Liver (tissue), 9 donors: ENCODE data around the gene DCAF8L2. TPM values are rescaled to one million over a fixed set of nuclear protein-coding genes. Genes with fewer than 3 reads are reported as not detected.

ENCODE experiments used
- DNase-seq: peaks from one replicate; pipeline ENCODE4 v3.0.0-alpha.2; 2017; ENCODE audit warnings: low spot score
- H3K27ac ChIP-seq, 2 donors: one replicate each; pipeline ENCODE4 v1.7.0; 2013; ENCODE audit warnings: inconsistent platforms in 2 of 2, low read length in 2 of 2, control low read depth in 1 of 2, low read depth in 1 of 2, mild to moderate bottlenecking in 1 of 2
- H3K27me3 ChIP-seq, 4 donors: one replicate each; pipeline versions ENCODE4 v1.6.1 to v1.7.0; 2013; ENCODE audit warnings: low read length in 3 of 4, inconsistent platforms in 1 of 4, mild to moderate bottlenecking in 1 of 4, moderate library complexity in 1 of 4; ENCODE audit not compliant: control insufficient read depth in 4 of 4, insufficient read depth in 4 of 4
- H3K36me3 ChIP-seq, 4 donors: one replicate each; pipeline versions ENCODE4 v1.6.1 to v1.7.0; 2013; ENCODE audit warnings: low read length in 3 of 4, mild to moderate bottlenecking in 3 of 4, low read depth in 1 of 4, moderate library complexity in 1 of 4; ENCODE audit not compliant: control insufficient read depth in 4 of 4, insufficient read depth in 3 of 4
- H3K4me1 ChIP-seq, 4 donors: one replicate each; pipeline versions ENCODE4 v1.6.1 to v1.7.0; 2013; ENCODE audit warnings: low read length in 3 of 4, mild to moderate bottlenecking in 3 of 4, moderate library complexity in 1 of 4; ENCODE audit not compliant: control insufficient read depth in 4 of 4, insufficient read depth in 4 of 4
- H3K4me3 ChIP-seq, 3 donors: one replicate each; pipeline versions ENCODE4 v1.6.1 to v1.7.0; 2013; ENCODE audit warnings: low read length in 3 of 3, control low read depth in 1 of 3, low read depth in 1 of 3, mild to moderate bottlenecking in 1 of 3
- H3K9ac ChIP-seq, 2 donors: one replicate each; pipeline ENCODE4 v1.7.0; 2013; ENCODE audit warnings: low read length in 2 of 2, mild to moderate bottlenecking in 2 of 2, moderate library complexity in 2 of 2, control low read depth in 1 of 2, low read depth in 1 of 2
- H3K9me3 ChIP-seq, 4 donors: one replicate each; pipeline versions ENCODE4 v1.6.1 to v1.7.0; 2013; ENCODE audit warnings: low read length in 3 of 4; ENCODE audit not compliant: control insufficient read depth in 4 of 4
- FOXA2 ChIP-seq: IDR thresholded peaks from 2 replicates; pipeline ENCODE4 v1.6.1; 2016; ENCODE audit warnings: antibody characterized with exemption
- GABPA ChIP-seq, 2 donors: IDR thresholded peaks in 1 of 2; conservative IDR thresholded peaks in 1 of 2; 2 replicates each; pipeline ENCODE4 v1.6.1; 2016; ENCODE audit warnings: antibody characterized with exemption in 2 of 2, mild to moderate bottlenecking in 1 of 2, moderate library complexity in 1 of 2
- HNF4A ChIP-seq, 2 donors: conservative IDR thresholded peaks; 2 replicates each; pipeline ENCODE4 v1.6.1; 2016; ENCODE audit warnings: antibody characterized with exemption in 2 of 2, mild to moderate bottlenecking in 2 of 2
- HNF4G ChIP-seq: IDR thresholded peaks from 2 replicates; pipeline ENCODE4 v1.6.1; 2016; ENCODE audit warnings: antibody characterized with exemption
- JUND ChIP-seq, 2 donors: IDR thresholded peaks; 2 replicates each; pipeline ENCODE4 v1.6.1; 2016; ENCODE audit warnings: antibody characterized with exemption in 2 of 2
- NR2F2 ChIP-seq: IDR thresholded peaks from 2 replicates; pipeline ENCODE4 v1.6.1; 2016; ENCODE audit warnings: antibody characterized with exemption
- RAD21 ChIP-seq, 2 donors: IDR thresholded peaks; 2 replicates each; pipeline ENCODE4 v1.6.1; 2016; ENCODE audit warnings: antibody characterized with exemption in 2 of 2, mild to moderate bottlenecking in 2 of 2
- RXRA ChIP-seq, 2 donors: IDR thresholded peaks; 2 replicates each; pipeline ENCODE4 v1.6.1; 2017 to 2018; ENCODE audit warnings: antibody characterized with exemption in 2 of 2, mild to moderate bottlenecking in 1 of 2
- TAF1 ChIP-seq: conservative IDR thresholded peaks from 2 replicates; pipeline ENCODE4 v1.6.1; 2016; ENCODE audit warnings: antibody characterized with exemption, mild to moderate bottlenecking
- YY1 ChIP-seq: IDR thresholded peaks from 2 replicates; pipeline ENCODE4 v1.6.1; 2016; ENCODE audit warnings: antibody characterized with exemption, mild to moderate bottlenecking
- WGBS: extraction: QIAGEN DNeasy Blood & Tissue Kit; methylation state at CpG from one replicate; pipeline ENCODE4 v1.1.7; 2013; 5-methylcytosine and 5-hydroxymethylcytosine counted together
- polyA plus RNA-seq, 2 donors: library from polyadenylated mRNA; stranded (reverse) in 1 of 2; unstranded in 1 of 2; fragments of 200-250 nt in 1 of 2; fragments of >200 nt in 1 of 2; fragmentation: Nextera tagmentation in 1 of 2; extraction: Ambion mirVana in 1 of 2; gene quantifications; one replicate each; pipeline versions ENCODE4 v1.2.1 to v1.2.3, GENCODE V29; 2013 to 2015
- total RNA-seq, 2 donors: library from RNA; depleted of rRNA; stranded (reverse); fragments of >200 nt; gene quantifications; one replicate each; pipeline ENCODE4 v1.2.3, GENCODE V29; 2014
- TF ChIP-seq, protein P1 (sequence below): IDR thresholded peaks from 2 replicates; pipeline ENCODE4 v1.6.1; 2016; ENCODE audit warnings: antibody characterized with exemption
- TF ChIP-seq, protein P2 (sequence below): fragments of 150-350 bp; IDR thresholded peaks from 2 replicates; pipeline ENCODE4 v1.5.1; 2017; ENCODE audit warnings: improper control_type of control experiment, low read depth, low read length; ENCODE audit not compliant: missing input control
- donor health status: healthy.
- donor health status: healthy.
- donor health status: healthy.
- donor health status: healthy.
- donor health status: healthy.

Gene DCAF8L2
- total and polyA plus RNA-seq, 4 donors: not detected

DNA sequence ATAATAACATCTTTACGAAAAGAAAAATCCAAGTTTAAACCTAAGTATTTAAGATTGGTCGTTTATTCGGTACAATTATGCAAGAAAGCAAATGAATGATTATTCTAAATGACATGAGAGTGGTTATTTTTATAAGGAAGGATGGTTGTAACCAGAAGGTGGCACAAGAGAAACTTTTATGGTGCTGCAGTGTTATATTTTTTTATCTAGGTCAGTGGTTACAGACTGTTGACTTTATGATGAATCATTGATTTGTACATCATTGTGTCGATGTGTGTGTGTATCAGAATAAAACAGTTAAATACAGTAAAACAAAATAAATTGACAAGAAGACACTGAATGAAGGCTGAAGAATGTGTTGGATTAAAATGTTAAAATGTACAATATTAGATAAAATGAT, 9.8 kb downstream of the DCAF8L2 start:
- H3K36me3 ChIP-seq: no peaks in the 10 kb centered on the region
- no peak overlapping the region for H3K9ac ChIP-seq
- H3K4me3 ChIP-seq: no peak overlapping the region
- H3K4me1 ChIP-seq: peaks cover 0 to 6% (median 1%) of the 10 kb centered on the region in 4 donors
- TF ChIP-seq, protein P1, sequence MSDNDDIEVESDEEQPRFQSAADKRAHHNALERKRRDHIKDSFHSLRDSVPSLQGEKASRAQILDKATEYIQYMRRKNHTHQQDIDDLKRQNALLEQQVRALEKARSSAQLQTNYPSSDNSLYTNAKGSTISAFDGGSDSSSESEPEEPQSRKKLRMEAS: no peak
- TF ChIP-seq HNF4A (conservative IDR thresholded peaks at IDR 0.05): no peak
- TF ChIP-seq FOXA2: peak; percentile 29
- TF ChIP-seq GABPA (IDR thresholded peaks at IDR 0.05 in 1 of 2, conservative IDR thresholded peaks at IDR 0.05 in 1 of 2): no peak
- peak; percentile 64 to 68 for TF ChIP-seq RAD21 (IDR thresholded peaks at IDR 0.05)
- peak; percentile 44 to 57 for TF ChIP-seq JUND (IDR thresholded peaks at IDR 0.05)
- no peak for TF ChIP-seq HNF4G
- TF ChIP-seq, protein P2, sequence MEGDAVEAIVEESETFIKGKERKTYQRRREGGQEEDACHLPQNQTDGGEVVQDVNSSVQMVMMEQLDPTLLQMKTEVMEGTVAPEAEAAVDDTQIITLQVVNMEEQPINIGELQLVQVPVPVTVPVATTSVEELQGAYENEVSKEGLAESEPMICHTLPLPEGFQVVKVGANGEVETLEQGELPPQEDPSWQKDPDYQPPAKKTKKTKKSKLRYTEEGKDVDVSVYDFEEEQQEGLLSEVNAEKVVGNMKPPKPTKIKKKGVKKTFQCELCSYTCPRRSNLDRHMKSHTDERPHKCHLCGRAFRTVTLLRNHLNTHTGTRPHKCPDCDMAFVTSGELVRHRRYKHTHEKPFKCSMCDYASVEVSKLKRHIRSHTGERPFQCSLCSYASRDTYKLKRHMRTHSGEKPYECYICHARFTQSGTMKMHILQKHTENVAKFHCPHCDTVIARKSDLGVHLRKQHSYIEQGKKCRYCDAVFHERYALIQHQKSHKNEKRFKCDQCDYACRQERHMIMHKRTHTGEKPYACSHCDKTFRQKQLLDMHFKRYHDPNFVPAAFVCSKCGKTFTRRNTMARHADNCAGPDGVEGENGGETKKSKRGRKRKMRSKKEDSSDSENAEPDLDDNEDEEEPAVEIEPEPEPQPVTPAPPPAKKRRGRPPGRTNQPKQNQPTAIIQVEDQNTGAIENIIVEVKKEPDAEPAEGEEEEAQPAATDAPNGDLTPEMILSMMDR: peak; percentile 13
- H3K27ac ChIP-seq: no peak overlapping the region
- DNase-seq: no peak
- WGBS: 37% methylated on average over 4 of the region's 4 CpGs
- H3K9me3 ChIP-seq: no peaks in the 10 kb centered on the region
- no peaks in the 10 kb centered on the region for H3K27me3 ChIP-seq

DNA sequence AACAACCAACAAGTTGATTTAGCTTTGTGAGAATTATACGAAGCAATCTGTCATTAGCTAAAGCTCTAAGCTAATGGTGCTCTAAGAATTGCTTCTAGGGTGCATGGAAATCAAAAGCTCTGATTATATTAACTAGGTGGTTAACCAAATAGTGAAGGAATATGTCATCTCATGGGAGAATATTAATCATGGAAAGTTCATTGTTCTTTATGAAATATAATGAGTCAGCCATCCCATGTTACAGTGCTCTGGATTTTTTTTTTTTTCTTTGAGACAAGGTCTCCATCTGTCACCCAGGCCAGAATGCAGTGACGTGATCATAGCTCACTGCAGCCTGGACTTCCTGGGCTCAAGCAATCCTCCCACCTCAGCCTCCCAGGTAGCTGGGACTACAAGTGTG, 10.5 kb downstream of the DCAF8L2 start:
- Histone ChIP-seq H3K9me3 (no peaks in the 10 kb centered on the region), H3K27me3 (no peaks in the 10 kb centered on the region), H3K4me1 (peaks cover 0 to 6% (median 1%) of the 10 kb centered on the region in 4 donors), H3K36me3 (no peaks in the 10 kb centered on the region), H3K9ac (no peak overlapping the region), H3K27ac (no peak overlapping the region), H3K4me3 (no peak overlapping the region)
- WGBS: 93% methylated on average over 2 of the region's 2 CpGs
- no peak for TF ChIP-seq TAF1
- no peak for TF ChIP-seq YY1
- TF ChIP-seq FOXA2: no peak
- TF ChIP-seq NR2F2: no peak
- TF ChIP-seq, protein P2: no peak
- TF ChIP-seq RXRA (IDR thresholded peaks at IDR 0.05): no peak
- TF ChIP-seq, protein P1: no peak
- TF ChIP-seq RAD21 (IDR thresholded peaks at IDR 0.05): no peak
- no peak for DNase-seq

DNA sequence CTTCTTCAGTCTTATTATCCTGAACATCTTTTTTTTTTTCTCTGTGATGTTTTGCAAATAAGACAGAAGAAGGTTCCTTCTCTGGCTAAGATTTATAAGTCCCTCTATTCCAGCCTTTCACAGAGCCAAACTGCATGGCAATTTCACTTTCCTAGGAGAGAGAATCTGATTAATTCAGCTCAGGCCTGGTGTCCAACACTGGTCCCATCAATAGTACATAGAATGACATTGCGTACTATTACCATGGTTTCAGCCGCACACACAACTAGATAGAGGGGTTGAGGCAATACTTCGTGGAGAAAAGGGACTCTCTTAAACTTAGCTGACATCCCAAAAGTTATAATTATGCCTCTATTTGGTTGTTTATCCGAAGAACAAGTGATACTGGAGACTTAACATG, 18.5 kb downstream of the DCAF8L2 start:
- no peak for DNase-seq
- Histone ChIP-seq H3K27ac (no peak overlapping the region), H3K9me3 (no peaks in the 10 kb centered on the region), H3K27me3 (no peaks in the 10 kb centered on the region), H3K9ac (no peak overlapping the region), H3K36me3 (no peaks in the 10 kb centered on the region), H3K4me1 (no peaks in the 10 kb centered on the region), H3K4me3 (no peak overlapping the region)
- TF ChIP-seq HNF4G: no peak
- no peak for TF ChIP-seq FOXA2
- WGBS: 74% methylated on average over 4 of the region's 4 CpGs
